ENCODE data around the gene CELF5. TPM values are rescaled to one million over a fixed set of nuclear protein-coding genes. Genes with fewer than 3 reads are reported as not detected.
"Not testable (repeated sequence)": the region's sequence is repeated elsewhere in the genome, so short reads cannot be mapped to it uniquely, and the experiment has no call there.

The CELF5 gene
- total and polyA plus RNA-seq, 7 donors: under 0.01 to 1.1 (median 0.37) TPM; not detected in 1

DNA sequence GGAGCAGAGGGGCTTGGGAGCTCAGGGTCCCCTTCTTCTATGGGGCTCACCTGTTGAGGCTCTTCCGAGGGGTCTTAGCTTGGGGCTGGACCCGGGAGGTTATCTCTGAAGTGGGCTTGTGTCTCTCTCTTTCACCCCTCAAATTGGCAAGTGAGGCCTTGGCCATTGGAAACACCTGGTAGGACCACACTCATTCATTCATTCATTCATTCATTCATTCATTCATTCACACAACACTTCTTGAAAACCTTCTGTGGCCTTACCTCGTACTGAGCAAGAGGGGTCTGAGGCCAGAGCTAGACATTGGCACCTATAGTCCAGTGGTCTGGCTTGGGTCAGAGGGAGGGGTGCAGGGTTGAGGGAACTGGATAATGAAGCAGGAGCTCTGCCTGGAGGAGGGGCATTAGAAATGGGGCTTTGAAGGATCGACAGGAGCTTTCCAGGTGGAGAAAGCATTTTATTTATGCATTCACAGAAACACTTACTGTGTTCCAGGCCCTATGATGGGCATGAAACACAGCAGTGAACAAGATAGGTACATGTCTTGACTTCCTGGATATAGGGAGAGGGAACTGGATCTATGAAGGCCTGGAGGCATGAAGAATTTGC, 5.5 kb downstream of the CELF5 start:
- Histone ChIP-seq H3K27ac (no peak overlapping the region), H3K4me3 (no peak overlapping the region), H3K36me3 (no peaks in the 10 kb centered on the region), H3K9me3 (no peaks in the 10 kb centered on the region), H3K4me1 (peaks cover 0 to 4% (median 0%) of the 10 kb centered on the region in 4 donors), H3K27me3 (peaks cover 7 to 63% (median 33%) of the 10 kb centered on the region in 3 donors)
- no peak for DNase-seq
- intact Hi-C loops (cut with DNase I): no loop called here
- WGBS, 2 donors: 84 to 85% methylated on average over 4 of the region's 4 CpGs
- no peak for TF ChIP-seq POLR2A (IDR thresholded peaks at IDR 0.05)

DNA sequence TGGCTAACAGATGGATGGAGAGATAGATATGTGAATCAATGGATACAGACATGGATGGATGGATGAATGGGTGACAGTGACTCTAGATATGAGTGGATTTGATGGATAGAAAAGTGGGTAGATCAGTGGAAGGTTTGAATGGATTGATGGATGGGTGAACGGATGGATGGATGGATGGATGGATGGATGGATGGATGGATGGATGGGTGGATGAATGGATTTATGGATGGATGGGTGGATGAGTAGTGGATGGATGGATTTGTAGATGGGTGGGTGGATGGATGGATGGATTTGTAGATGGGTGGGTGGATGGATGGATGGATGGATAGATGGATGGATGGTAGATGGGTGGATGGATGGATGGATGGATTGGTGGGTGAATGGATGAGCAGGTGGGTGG, 6.8 kb downstream of the CELF5 start:
- Histone ChIP-seq H3K4me3 (no peak overlapping the region), H3K9me3 (no peaks in the 10 kb centered on the region), H3K27me3 (peaks cover 0 to 50% (median 23%) of the 10 kb centered on the region in 3 donors), H3K27ac (no peak overlapping the region), H3K36me3 (no peaks in the 10 kb centered on the region), H3K4me1 (no peaks in the 10 kb centered on the region)
- WGBS, 2 donors: 93% methylated on average over 1 of the region's 1 CpG
- intact Hi-C loops (cut with DNase I): no loop called here
- TF ChIP-seq POLR2AphosphoS5 (IDR thresholded peaks at IDR 0.05): no peak
- TF ChIP-seq, protein P1, sequence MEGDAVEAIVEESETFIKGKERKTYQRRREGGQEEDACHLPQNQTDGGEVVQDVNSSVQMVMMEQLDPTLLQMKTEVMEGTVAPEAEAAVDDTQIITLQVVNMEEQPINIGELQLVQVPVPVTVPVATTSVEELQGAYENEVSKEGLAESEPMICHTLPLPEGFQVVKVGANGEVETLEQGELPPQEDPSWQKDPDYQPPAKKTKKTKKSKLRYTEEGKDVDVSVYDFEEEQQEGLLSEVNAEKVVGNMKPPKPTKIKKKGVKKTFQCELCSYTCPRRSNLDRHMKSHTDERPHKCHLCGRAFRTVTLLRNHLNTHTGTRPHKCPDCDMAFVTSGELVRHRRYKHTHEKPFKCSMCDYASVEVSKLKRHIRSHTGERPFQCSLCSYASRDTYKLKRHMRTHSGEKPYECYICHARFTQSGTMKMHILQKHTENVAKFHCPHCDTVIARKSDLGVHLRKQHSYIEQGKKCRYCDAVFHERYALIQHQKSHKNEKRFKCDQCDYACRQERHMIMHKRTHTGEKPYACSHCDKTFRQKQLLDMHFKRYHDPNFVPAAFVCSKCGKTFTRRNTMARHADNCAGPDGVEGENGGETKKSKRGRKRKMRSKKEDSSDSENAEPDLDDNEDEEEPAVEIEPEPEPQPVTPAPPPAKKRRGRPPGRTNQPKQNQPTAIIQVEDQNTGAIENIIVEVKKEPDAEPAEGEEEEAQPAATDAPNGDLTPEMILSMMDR (IDR thresholded peaks at IDR 0.05): no peak
- TF ChIP-seq POLR2A (IDR thresholded peaks at IDR 0.05): no peak
- TF ChIP-seq EP300 (IDR thresholded peaks at IDR 0.05): no peak
- DNase-seq: no peak

DNA sequence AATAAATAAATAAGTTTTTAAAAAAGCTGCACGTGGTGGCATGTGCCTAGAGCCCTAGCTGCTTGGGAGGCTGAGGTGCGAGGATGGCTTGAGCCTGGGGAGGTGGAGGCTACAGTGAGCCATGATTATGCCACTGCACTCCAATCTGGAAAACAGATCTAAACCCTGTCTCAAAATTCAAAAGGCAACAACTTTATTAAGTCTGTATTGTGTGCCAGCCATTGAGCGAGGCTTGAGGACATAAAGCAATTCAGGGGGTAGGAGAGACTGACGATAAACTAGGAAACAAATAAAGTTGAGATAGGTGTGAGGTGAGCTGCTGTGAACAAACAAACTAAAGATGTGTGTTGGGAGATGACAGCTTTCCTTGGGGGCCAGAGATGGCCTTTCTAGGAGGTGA, 8.7 kb downstream of the CELF5 start:
- peaks cover 0 to 32% (median 13%) of the 10 kb centered on the region in 3 donors for H3K27me3 ChIP-seq
- WGBS, 2 donors: 58 to 75% methylated on average over 4 of the region's 4 CpGs

DNA sequence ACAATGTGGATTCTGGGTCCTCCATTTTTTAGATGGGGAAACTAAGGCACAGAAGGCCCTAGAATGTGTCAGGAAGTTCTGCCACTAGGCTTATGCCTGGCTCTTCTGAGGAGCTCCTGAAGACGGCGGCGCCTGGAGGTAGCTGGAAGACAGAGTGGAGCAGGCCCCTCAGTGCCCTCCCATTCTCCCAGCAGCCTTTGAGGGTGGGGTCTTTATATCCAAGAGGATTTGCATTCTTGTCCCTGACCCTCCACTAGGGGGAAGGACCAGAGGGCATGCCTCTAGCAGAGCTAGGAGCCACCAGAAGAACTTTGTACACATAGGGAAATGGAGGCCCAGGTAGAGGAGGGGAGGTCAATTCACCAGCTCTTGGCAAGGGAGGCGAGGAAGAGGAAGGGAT, 9.4 kb downstream of the CELF5 start:
- Histone ChIP-seq H3K4me3 (no peak overlapping the region), H3K36me3 (no peaks in the 10 kb centered on the region), H3K9me3 (peaks cover 0 to 3% (median 0%) of the 10 kb centered on the region in 4 donors), H3K27me3 (peaks cover 0 to 25% (median 6%) of the 10 kb centered on the region in 3 donors), H3K27ac (no peak overlapping the region), H3K4me1 (no peaks in the 10 kb centered on the region)
- no peak for DNase-seq
- intact Hi-C loops (cut with DNase I): no loop called here
- 65 to 71% methylated on average over 4 of the region's 4 CpGs for WGBS, 2 donors
- no peak for TF ChIP-seq POLR2A (IDR thresholded peaks at IDR 0.05)
- no peak for TF ChIP-seq POLR2AphosphoS5 (IDR thresholded peaks at IDR 0.05)
- TF ChIP-seq, protein P1 (IDR thresholded peaks at IDR 0.05): no peak
- TF ChIP-seq EP300 (IDR thresholded peaks at IDR 0.05): no peak

More for the DNA sequence above, 8.7 kb downstream of the CELF5 start:
- DNase-seq: no peak
- no peak for TF ChIP-seq POLR2A (IDR thresholded peaks at IDR 0.05)
- H3K4me1 ChIP-seq: no peaks in the 10 kb centered on the region
- H3K27ac ChIP-seq: no peak overlapping the region
- intact Hi-C loops (cut with DNase I): no loop called here
- no peaks in the 10 kb centered on the region for H3K36me3 ChIP-seq
- H3K9me3 ChIP-seq: no peaks in the 10 kb centered on the region
- no peak overlapping the region for H3K4me3 ChIP-seq

DNA sequence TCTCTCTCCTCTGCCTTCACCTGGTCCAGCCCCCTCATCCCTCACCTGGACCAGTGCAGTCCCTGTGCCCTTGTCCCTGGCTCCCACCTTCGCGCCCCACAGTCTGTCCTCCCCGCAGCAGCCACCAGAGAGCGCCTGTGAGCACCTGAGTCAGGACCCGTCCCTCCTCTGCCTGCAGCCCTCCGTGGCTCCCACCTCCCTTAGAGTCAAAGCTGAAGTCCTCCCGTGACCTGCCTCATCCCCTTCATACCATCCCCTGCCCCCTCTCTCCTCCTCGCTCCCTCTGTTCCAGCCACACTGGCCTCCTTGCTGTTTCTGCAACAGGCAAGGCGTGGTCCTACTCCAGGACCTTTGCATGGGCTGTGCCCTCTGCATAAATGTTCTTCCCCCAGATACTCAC, 10.3 kb downstream of the CELF5 start:
- no peak for DNase-seq
- no peaks in the 10 kb centered on the region for H3K4me1 ChIP-seq
- no peak for TF ChIP-seq EP300 (IDR thresholded peaks at IDR 0.05)
- no peak for TF ChIP-seq POLR2AphosphoS5 (IDR thresholded peaks at IDR 0.05)
- no peak for TF ChIP-seq POLR2A (IDR thresholded peaks at IDR 0.05)
- TF ChIP-seq, protein P1 (IDR thresholded peaks at IDR 0.05): no peak
- intact Hi-C loops (cut with DNase I): no loop called here
- H3K27ac ChIP-seq: no peak overlapping the region
- peaks cover 0 to 15% (median 0%) of the 10 kb centered on the region in 3 donors for H3K27me3 ChIP-seq
- peaks cover 0 to 3% (median 0%) of the 10 kb centered on the region in 4 donors for H3K9me3 ChIP-seq
- 50 to 61% methylated on average over 9 of the region's 9 CpGs for WGBS, 2 donors
- no peak overlapping the region for H3K4me3 ChIP-seq
- H3K36me3 ChIP-seq: no peaks in the 10 kb centered on the region

DNA sequence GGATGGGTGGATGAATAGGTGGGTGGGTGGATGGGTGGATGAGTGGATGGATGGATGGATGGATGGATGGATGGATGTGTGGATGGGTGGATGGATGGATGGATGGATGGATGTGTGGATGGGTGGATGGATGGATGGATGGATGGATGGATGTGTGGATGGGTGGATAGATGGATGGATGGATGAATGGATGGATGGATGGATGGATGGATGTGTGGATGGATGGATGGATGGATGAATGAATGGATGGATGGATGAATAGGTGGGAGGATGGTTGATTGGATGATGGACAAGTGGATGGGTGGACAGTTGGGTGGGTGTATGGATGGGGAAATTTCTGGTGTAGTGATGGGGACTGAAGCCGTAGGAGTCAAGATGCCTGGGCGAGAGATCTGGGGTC, 11.1 kb downstream of the CELF5 start:
- H3K4me3 ChIP-seq; H3K4me1 ChIP-seq; H3K9me3 ChIP-seq; DNase-seq; H3K36me3 ChIP-seq; H3K27ac ChIP-seq; intact Hi-C loops (cut with DNase I): not testable (repeated sequence)
- 84 to 89% methylated on average over 2 of the region's 2 CpGs for WGBS, 2 donors
- peaks cover 0 to 11% (median 0%) of the 10 kb centered on the region in 3 donors for H3K27me3 ChIP-seq

All from sigmoid colon (tissue), 7 donors.